Ovary (tissue), 9 donors: ENCODE data around the gene APBA2. TPM values are rescaled to one million over a fixed set of nuclear protein-coding genes. Genes with fewer than 3 reads are reported as not detected.

Experiments used
- DNase-seq, 5 donors: peaks; one replicate each; pipeline ENCODE4 v3.0.0-alpha.2; 2019 to 2020
- H3K27ac ChIP-seq, 2 donors: fragments of 200-600 bp; one replicate each; pipeline versions ENCODE4 v1.5.1 to v1.8.0; 2019 to 2022
- H3K27me3 ChIP-seq: fragments of 200-600 bp; one replicate; pipeline ENCODE4 v1.8.0; 2022
- H3K36me3 ChIP-seq: fragments of 200-600 bp; sonication (generic); one replicate; pipeline ENCODE4 v1.5.1; 2019
- H3K4me1 ChIP-seq: one replicate; pipeline ENCODE4 v1.8.1; 2013; ENCODE audit warnings: mild to moderate bottlenecking, moderate library complexity; ENCODE audit not compliant: insufficient read depth
- H3K4me3 ChIP-seq: fragments of 200-600 bp; sonication (generic); one replicate; pipeline ENCODE4 v1.5.1; 2017
- H3K9me3 ChIP-seq, 2 donors: fragments of 200-600 bp in 1 of 2; sonication (generic) in 1 of 2; one replicate each; pipeline versions ENCODE4 v1.5.1 to v1.8.1; 2013 to 2019; ENCODE audit warnings: mild to moderate bottlenecking in 1 of 2, moderate library complexity in 1 of 2
- CTCF ChIP-seq, 3 donors: fragments of 450-650 bp in 2 of 3; fragments of 200-600 bp in 1 of 3; IDR thresholded peaks; one replicate each; pipeline versions ENCODE4 v1.5.1 to v1.8.0; 2016 to 2022; ENCODE audit warnings: antibody characterized with exemption in 3 of 3, mild to moderate bottlenecking in 1 of 3
- EP300 ChIP-seq: sonication (generic); formaldehyde crosslinking; IDR thresholded peaks from one replicate; pipeline ENCODE4 v1.6.1; 2017; ENCODE audit warnings: antibody characterized with exemption
- POLR2A ChIP-seq: fragments of 450-650 bp; IDR thresholded peaks from one replicate; pipeline ENCODE4 v1.6.1; 2017; ENCODE audit warnings: antibody characterized with exemption, mild to moderate bottlenecking, moderate library complexity
- WGBS, 3 donors: extraction: QIAGEN DNeasy Blood & Tissue Kit in 1 of 3; methylation state at CpG; one replicate each; pipeline versions ENCODE4 v1.1.5 to v1.1.7; 2013 to 2017; 5-methylcytosine and 5-hydroxymethylcytosine counted together
- intact Hi-C, 4 donors: fragments of 100-400 bp; cut with DNase I; formaldehyde crosslinking; loops; one replicate each; pipeline versions ENCODE4 v1.11.0 to v1.15.1; 2022 to 2023
- polyA plus RNA-seq, 2 donors: library from polyadenylated mRNA; stranded (reverse); fragments of 200-250 nt in 1 of 2; fragments of 350-450 nt in 1 of 2; fragmentation: Illumina TruSeq in 1 of 2; extraction: RNeasy Lipid Tissue Mini Kit (QIAGEN cat#74804) in 1 of 2; gene quantifications; one replicate each; pipeline ENCODE4 v1.2.3, GENCODE V29; 2013 to 2014
- total RNA-seq, 7 donors: library from RNA; depleted of rRNA in 2 of 7; stranded (reverse); fragments of >200 nt in 2 of 7; fragmentation: NEBNext Ultra II Directional in 3 of 7; extraction: Animal tissue kit (Norgen Biotek cat#: 25700) in 3 of 7; gene quantifications; one replicate each; pipeline versions ENCODE4 v1.1.0 to v1.2.4, GENCODE V29; 2016 to 2023
- donor health status: DM: no; HTN: no; CAD: no; lungs with moderate emphysema.
- donor health status: DM: no; HTN: no; CAD: no.
- donor health status: Bipolar disorder and iron deficiency.
- donor health status: DM: yes; HTN: yes; CAD: no.
- donor health status: DM: no; HTN: no; CAD: no.
- donor health status: DM: yes; HTN: yes; CAD: no.

Gene APBA2
- total and polyA plus RNA-seq, 9 donors = 0.53 to 3.1 (median 1.4) TPM

GRCh38 chr15:29071882-29072273 is 186.1 kb downstream of the APBA2 start:
- no peaks in the 10 kb centered on the region for H3K9me3 ChIP-seq
- intact Hi-C loops = no loop called here
- H3K36me3 ChIP-seq = no peaks in the 10 kb centered on the region
- no peak for DNase-seq
- no peaks in the 10 kb centered on the region for H3K27me3 ChIP-seq
- 90 to 91% (median 91%) methylated on average over 7 of the region's 7 CpGs for WGBS, 3 donors
- no peak overlapping the region for H3K4me3 ChIP-seq
- H3K27ac ChIP-seq = no peak overlapping the region
- H3K4me1 ChIP-seq = no peaks in the 10 kb centered on the region
- TF ChIP-seq CTCF (IDR thresholded peaks at IDR 0.05) (no peak), POLR2A (no peak), EP300 (no peak)

- WGBS, 3 donors = 75 to 88% (median 83%) methylated on average over 5 of the region's 5 CpGs
- Histone ChIP-seq H3K27me3 (no peaks in the 10 kb centered on the region), H3K9me3 (no peaks in the 10 kb centered on the region), H3K27ac (no peak overlapping the region), H3K4me1 (no peaks in the 10 kb centered on the region), H3K4me3 (no peak overlapping the region), H3K36me3 (no peaks in the 10 kb centered on the region)
- TF ChIP-seq CTCF (IDR thresholded peaks at IDR 0.05) (no peak), POLR2A (no peak), EP300 (no peak)
- intact Hi-C loops = no loop called here
- DNase-seq = no peak
Measured at GRCh38 chr15:29072444-29072843, 186.7 kb downstream of the APBA2 start.

- no peak overlapping the region for H3K4me3 ChIP-seq
- no peak overlapping the region for H3K27ac ChIP-seq
- intact Hi-C loops = no loop called here
- DNase-seq = no peak
- H3K4me1 ChIP-seq = no peaks in the 10 kb centered on the region
- 75 to 81% (median 80%) methylated on average over 4 of the region's 4 CpGs for WGBS, 3 donors
- no peaks in the 10 kb centered on the region for H3K9me3 ChIP-seq
- no peaks in the 10 kb centered on the region for H3K36me3 ChIP-seq
- no peak for TF ChIP-seq POLR2A
- no peak for TF ChIP-seq CTCF (IDR thresholded peaks at IDR 0.05)
- TF ChIP-seq EP300 = no peak
- no peaks in the 10 kb centered on the region for H3K27me3 ChIP-seq
Measured at GRCh38 chr15:29074045-29074444, 188.3 kb downstream of the APBA2 start.

GRCh38 chr15:29078541-29078940 is 192.8 kb downstream of the APBA2 start:
- intact Hi-C loops = no loop called here
- no peak for TF ChIP-seq EP300
- TF ChIP-seq POLR2A = no peak
- no peak for TF ChIP-seq CTCF (IDR thresholded peaks at IDR 0.05)
- no peak overlapping the region for H3K4me3 ChIP-seq
- H3K4me1 ChIP-seq = no peaks in the 10 kb centered on the region
- no peaks in the 10 kb centered on the region for H3K36me3 ChIP-seq
- no peaks in the 10 kb centered on the region for H3K27me3 ChIP-seq
- H3K27ac ChIP-seq = no peak overlapping the region
- no peaks in the 10 kb centered on the region for H3K9me3 ChIP-seq
- 86 to 90% (median 90%) methylated on average over 10 of the region's 10 CpGs for WGBS, 3 donors
- no peak for DNase-seq

- WGBS, 3 donors = 87 to 95% (median 90%) methylated on average over 5 of the region's 5 CpGs
- H3K36me3 ChIP-seq = no peaks in the 10 kb centered on the region
- H3K27ac ChIP-seq = no peak overlapping the region
- intact Hi-C loops = no loop called here
- H3K4me3 ChIP-seq = no peak overlapping the region
- TF ChIP-seq CTCF (IDR thresholded peaks at IDR 0.05) (no peak), POLR2A (no peak), EP300 (no peak)
- no peaks in the 10 kb centered on the region for H3K27me3 ChIP-seq
- no peak for DNase-seq
- no peaks in the 10 kb centered on the region for H3K9me3 ChIP-seq
- no peaks in the 10 kb centered on the region for H3K4me1 ChIP-seq
Measured at GRCh38 chr15:29079479-29079878, 193.7 kb downstream of the APBA2 start.
